ENCODE data around the gene ANKRD65.
A peak's percentile ranks its signal among the peaks of the same experiment; 100 is the strongest.

ANKRD65 gene

DNA sequence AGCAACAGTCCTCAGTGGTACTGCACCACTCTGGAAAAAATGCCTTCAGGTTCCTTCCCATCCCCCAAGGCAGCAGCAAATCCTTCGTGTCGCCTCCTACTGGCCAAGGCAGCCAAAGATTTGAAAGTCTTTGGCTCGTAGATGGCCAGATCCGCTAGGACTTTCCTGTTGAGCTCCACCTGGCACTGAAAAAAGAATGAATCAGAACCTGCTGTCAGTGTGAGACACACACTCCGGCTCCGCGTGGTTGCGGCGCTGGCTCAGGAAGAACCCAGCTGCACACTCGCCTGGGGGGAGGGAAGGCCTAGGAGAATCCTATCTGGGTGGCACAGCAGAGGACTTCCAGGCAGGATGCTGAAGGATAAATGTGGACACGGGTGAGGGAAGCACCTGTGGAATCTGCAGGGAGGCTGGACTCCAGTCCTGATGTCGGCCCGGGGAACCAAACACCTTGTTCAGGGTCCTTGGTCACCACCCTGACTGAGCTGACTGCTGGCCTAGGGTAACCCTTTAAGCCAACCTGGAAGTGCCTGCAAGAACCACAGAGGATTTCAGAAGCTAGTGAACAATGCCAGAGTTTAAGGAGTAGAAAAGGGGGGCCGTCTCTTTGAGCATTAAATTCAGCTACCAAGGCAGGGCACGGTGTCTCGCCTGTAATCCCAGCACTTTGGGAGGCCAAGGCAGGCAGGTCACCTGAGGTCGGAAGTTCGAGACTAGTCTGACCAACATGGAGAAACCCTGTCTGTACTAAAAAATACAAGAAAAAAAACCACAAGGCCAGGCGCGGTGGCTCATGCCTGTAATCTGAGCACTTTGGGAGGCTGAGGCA is 18.8 kb downstream of the ANKRD65 start:
- H3K4me3 ChIP-seq (ENCODE audit: low read depth, low read length): no peak overlapping the region
- TF ChIP-seq, protein P1, sequence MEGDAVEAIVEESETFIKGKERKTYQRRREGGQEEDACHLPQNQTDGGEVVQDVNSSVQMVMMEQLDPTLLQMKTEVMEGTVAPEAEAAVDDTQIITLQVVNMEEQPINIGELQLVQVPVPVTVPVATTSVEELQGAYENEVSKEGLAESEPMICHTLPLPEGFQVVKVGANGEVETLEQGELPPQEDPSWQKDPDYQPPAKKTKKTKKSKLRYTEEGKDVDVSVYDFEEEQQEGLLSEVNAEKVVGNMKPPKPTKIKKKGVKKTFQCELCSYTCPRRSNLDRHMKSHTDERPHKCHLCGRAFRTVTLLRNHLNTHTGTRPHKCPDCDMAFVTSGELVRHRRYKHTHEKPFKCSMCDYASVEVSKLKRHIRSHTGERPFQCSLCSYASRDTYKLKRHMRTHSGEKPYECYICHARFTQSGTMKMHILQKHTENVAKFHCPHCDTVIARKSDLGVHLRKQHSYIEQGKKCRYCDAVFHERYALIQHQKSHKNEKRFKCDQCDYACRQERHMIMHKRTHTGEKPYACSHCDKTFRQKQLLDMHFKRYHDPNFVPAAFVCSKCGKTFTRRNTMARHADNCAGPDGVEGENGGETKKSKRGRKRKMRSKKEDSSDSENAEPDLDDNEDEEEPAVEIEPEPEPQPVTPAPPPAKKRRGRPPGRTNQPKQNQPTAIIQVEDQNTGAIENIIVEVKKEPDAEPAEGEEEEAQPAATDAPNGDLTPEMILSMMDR (IDR thresholded peaks at IDR 0.05; ENCODE audit: low read depth, low read length, missing control alignments): peak; percentile 68
- no peak for DNase-seq (ENCODE audit: low read depth)

DNA sequence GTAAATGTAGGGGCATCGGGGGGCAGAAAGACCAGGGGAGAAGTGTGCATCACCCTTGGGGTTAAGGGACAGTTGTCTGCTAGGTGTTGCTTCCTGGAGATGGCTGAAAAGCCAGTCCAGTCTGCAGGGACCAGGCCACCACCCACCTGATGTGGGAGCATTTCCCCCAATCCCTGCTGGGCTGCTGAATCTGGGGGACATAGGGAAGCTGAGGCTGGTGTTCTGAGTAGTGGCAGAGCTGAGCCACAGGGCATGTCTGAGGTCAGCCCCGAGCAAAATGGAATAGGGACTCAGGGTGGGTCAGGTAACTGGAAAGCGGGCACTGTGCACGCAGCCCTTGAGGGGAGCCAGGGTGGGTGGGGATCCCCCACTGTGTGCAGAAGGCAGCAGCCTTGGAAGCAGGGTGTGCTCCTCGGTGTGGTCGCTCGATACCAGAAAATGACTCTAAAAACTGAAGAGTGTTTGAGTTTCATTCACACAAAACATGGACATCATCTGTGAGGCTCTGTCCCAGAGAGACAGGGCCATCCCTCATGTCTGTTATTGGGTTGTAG is 19.5 kb downstream of the ANKRD65 start:
- no peak for DNase-seq (ENCODE audit: low read depth)
- H3K4me3 ChIP-seq (ENCODE audit: low read depth, low read length): no peak overlapping the region
- TF ChIP-seq, protein P1 (IDR thresholded peaks at IDR 0.05; ENCODE audit: low read depth, low read length, missing control alignments): no peak

DNA sequence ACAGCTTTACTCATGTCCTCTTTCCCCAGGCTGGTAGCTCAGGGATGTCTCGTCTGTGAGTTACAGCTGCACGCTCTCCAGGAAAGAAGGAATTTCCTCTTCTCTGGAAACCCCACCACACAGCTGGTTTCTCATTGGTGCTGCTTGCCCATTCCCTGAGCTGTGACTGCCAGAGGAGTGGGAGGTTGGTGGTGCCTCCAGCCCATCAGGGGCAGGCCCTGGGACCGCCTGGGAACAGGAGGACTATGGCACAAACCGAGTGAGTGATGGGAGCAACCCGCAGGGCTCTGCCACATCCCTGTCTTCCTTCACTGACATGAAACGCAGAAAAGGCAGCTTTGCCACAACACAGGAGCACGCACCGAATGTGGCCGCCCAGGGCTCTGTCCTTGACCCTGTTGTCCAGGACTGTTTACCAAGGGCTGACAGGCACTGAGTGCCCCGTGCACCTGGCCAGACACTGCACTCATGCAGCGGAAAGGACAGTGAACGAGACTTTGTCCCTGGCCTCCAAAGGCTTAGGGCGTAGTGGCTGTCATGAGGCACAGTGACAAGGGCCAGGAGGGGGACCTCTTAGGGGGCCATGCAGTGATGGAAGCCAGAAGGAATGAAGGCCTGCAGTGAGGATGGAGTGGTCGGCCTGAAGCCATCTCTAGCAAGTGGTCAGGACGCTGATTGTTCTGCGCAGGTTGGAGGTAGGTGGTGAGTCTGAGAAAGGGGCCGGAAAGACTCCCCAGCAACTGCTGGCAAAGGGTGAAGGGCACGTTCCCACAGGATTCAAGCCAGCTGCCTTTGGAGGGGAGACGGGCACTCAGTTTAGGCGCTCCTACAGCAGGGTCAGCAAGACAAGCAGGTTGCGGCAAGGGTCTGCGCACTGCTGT is 20.3 kb downstream of the ANKRD65 start:
- DNase-seq (ENCODE audit: low read depth): no peak
- H3K4me3 ChIP-seq (ENCODE audit: low read depth, low read length): peak overlapping the region; percentile 83
- TF ChIP-seq, protein P1 (IDR thresholded peaks at IDR 0.05; ENCODE audit: low read depth, low read length, missing control alignments): no peak

DNA sequence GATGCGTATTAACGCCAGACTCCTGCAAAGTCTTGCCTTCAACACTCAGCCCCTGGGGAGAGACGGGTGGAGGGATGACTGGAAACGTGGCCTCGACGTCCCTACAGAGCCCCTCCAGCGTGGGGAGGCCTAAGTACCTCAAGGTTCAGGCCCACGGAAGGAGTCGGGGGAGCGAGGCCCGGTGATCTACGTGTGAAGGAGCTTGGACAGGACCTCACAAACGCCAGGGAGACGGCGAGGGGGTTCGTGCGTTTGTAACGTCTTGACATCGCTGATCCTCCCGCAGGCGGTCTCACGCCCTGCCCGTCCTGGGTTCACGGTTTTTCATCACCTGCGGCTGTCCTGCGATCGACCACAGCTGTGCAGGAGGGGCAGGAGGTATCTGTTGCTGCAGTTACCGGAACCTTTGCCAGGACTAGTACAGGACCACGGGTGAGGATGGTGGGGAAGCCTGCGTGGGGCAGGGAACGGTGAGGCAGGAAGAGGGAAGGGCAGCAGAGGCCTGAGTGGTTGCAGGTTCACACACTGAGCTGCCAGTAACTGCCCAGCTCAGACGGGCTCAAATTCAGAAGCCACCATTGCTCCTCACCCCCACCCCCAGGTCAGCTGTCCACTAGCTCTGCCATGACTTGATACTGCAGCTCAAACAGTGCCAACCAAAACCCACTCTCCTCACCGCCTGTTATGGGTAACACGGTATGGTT is 21.1 kb downstream of the ANKRD65 start:
- no peak for DNase-seq (ENCODE audit: low read depth)
- H3K4me3 ChIP-seq (ENCODE audit: low read depth, low read length): peak overlapping the region; percentile 83
- TF ChIP-seq, protein P1 (IDR thresholded peaks at IDR 0.05; ENCODE audit: low read depth, low read length, missing control alignments): no peak

DNA sequence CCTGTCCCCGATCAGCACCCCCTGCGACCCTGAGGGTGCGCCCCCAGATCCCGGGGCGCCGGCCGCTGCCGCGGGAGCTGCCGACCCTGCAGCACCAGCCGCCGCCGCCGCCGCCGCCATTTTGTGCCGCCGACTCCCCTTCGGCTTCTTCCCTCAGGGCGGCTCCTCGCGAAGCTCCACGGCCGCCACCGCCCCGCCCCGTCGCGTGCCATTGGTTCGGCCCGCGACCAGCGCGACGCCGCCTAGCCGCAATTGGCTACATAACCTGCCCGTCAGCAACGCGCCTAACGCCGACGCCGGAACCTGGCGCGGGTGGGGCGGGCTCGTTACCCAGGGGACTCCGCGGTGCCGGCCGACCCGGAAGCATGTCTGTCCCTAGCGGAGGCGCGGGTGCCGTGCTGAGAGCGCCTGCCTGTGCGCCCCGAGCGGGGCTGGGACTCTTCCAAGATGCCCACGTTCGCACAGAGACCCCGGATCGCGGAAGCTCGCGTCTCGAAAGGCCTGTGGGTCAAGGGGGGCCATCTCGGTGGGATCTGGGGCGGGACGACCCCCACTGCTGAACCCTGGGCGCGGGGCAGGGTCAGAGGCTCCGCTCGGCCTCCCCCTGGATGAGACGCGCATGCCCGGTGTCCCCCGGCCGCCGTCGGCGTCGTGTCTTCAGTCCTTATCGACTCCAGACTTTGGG is 21.7 kb downstream of the ANKRD65 start, which contains the start of gene CCNL2:
Gene CCNL2, minus strand, starts transcription at position 149 of the 685 bp plus-strand sequence. Its CDS starts 29 bp downstream, at position 120.
- TF ChIP-seq, protein P1 (IDR thresholded peaks at IDR 0.05; ENCODE audit: low read depth, low read length, missing control alignments): peak; percentile 61
- H3K4me3 ChIP-seq (ENCODE audit: low read depth, low read length): peak within 1 kb of the TSS; percentile 96
- peak; percentile 96 for DNase-seq (ENCODE audit: low read depth)

DNA sequence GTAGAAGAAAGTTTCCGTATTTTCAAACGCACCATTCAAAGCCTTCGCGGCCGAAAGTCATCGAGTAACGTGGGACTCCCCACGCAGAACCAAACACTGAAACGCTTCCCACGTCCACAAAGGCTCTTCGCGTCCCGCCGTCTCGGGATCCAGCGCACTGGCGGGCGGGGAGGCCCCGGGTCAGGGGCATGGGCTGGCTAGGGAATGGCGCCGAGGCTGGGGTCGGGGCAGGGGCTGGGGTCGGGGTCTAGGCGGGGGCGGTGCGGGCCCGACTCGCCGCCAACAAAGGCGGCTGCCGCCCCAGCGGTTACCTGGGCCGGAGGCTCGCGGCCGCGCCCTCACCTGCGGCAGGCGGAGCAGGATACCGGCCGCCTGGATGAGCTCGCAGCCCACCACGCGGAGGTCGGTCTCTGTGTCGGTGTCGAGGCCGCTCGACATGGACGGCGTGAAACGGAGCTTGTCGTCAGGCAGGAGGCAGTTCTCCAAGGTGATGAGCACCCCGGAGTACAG is 22.3 kb downstream of the ANKRD65 start:
- TF ChIP-seq, protein P1 (IDR thresholded peaks at IDR 0.05; ENCODE audit: low read depth, low read length, missing control alignments): no peak
- DNase-seq (ENCODE audit: low read depth): no peak

More for the DNA sequence above, 22.3 kb downstream of the ANKRD65 start:
- H3K4me3 ChIP-seq (ENCODE audit: low read depth, low read length): peak overlapping the region; percentile 96

All from GM12864 (cell line).